Skeletal muscle satellite cell (primary cell): ENCODE data around the gene PHACTR3.

ENCODE experiments used
- H3K27me3 ChIP-seq: 2 replicates; pipeline ENCODE4 v1.7.0; 2013; ENCODE audit warnings: low read length; ENCODE audit not compliant: control insufficient read depth, insufficient read depth
- H3K36me3 ChIP-seq: 2 replicates; pipeline ENCODE4 v1.7.0; 2013; ENCODE audit warnings: mild to moderate bottlenecking, control low read depth, low read length; ENCODE audit not compliant: insufficient read depth
- H3K4me1 ChIP-seq: 2 replicates; pipeline ENCODE4 v1.7.0; 2013; ENCODE audit warnings: low read length; ENCODE audit not compliant: control insufficient read depth, insufficient read depth
- H3K4me2 ChIP-seq: 2 replicates; pipeline ENCODE4 v1.7.0; 2013; ENCODE audit warnings: mild to moderate bottlenecking, low read length
- H3K4me3 ChIP-seq: 2 replicates; pipeline ENCODE4 v1.7.0; 2013; ENCODE audit warnings: low read length
- H3K9ac ChIP-seq: 2 replicates; pipeline ENCODE4 v1.7.0; 2013; ENCODE audit warnings: mild to moderate bottlenecking, low read depth, low read length, moderate library complexity
- H3K9me3 ChIP-seq: replicated peaks from 2 replicates; pipeline ENCODE4 v1.7.0; 2013; ENCODE audit warnings: mild to moderate bottlenecking, control low read depth, low read length

Gene PHACTR3

GRCh38 chr20:59824711-59825562, 220.6 kb downstream of the PHACTR3 start:
- no peak overlapping the region for H3K4me3 ChIP-seq
- H3K27me3 ChIP-seq = peaks cover 2% of the 10 kb centered on the region
- H3K9me3 ChIP-seq = no peaks in the 10 kb centered on the region
- no peaks in the 10 kb centered on the region for H3K4me1 ChIP-seq
- no peak overlapping the region for H3K9ac ChIP-seq
- H3K36me3 ChIP-seq = no peaks in the 10 kb centered on the region
- H3K4me2 ChIP-seq = no peak overlapping the region

GRCh38 chr20:59825563-59825920, 221.2 kb downstream of the PHACTR3 start:
- Histone ChIP-seq H3K9ac (no peak overlapping the region), H3K4me1 (no peaks in the 10 kb centered on the region), H3K9me3 (no peaks in the 10 kb centered on the region), H3K27me3 (peaks cover 7% of the 10 kb centered on the region), H3K4me2 (no peak overlapping the region), H3K4me3 (no peak overlapping the region), H3K36me3 (no peaks in the 10 kb centered on the region)

DNA sequence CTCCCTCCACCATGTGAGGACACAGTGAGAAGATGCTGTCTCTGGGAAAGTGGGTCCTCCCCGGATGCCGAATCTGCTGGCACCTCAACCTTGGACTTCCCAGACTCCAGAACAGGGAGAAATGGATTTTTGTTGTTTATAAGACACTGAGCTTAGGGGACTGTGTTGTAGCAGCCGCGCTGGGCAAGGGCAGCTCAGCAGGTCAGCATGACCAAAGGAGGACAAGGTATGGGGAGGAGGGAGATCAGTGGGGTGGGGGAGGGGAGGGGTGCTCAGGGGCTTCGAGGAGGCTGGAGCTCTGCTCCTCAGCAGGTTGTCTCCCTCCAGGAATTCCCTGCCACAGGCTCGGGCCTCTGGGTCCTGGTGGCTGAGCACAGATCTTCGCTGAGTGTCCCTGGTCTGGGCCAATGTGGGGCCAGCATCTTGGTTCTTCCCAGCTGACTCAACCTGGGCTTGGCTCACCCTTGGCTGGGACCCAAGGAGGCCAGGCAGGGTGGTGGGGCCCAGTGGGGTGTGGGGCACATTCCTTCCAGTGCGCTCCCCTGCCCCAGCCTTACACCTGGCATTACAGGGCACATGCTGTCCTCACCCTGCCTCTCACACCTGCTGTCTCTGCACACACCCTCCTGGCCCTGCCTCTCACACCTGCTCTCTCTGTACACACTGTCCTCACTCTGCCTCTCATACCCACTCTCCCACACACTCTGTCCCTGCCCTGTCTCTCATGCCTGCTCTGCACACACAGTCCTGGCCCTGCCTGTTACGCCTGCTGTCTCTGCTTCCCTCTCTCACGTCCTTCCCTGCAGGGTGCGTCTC, 221.8 kb downstream of the PHACTR3 start:
- Histone ChIP-seq H3K9me3 (no peaks in the 10 kb centered on the region), H3K9ac (no peak overlapping the region), H3K4me3 (no peak overlapping the region), H3K36me3 (no peaks in the 10 kb centered on the region), H3K4me1 (no peaks in the 10 kb centered on the region), H3K4me2 (no peak overlapping the region), H3K27me3 (peaks cover 7% of the 10 kb centered on the region)

- Histone ChIP-seq H3K4me1 (no peaks in the 10 kb centered on the region), H3K9ac (no peak overlapping the region), H3K4me3 (no peak overlapping the region), H3K9me3 (no peaks in the 10 kb centered on the region), H3K4me2 (no peak overlapping the region), H3K36me3 (no peaks in the 10 kb centered on the region), H3K27me3 (peaks cover 13% of the 10 kb centered on the region)
These were observed 223.1 kb downstream of the PHACTR3 start for GRCh38 chr20:59827138-59828056.

DNA sequence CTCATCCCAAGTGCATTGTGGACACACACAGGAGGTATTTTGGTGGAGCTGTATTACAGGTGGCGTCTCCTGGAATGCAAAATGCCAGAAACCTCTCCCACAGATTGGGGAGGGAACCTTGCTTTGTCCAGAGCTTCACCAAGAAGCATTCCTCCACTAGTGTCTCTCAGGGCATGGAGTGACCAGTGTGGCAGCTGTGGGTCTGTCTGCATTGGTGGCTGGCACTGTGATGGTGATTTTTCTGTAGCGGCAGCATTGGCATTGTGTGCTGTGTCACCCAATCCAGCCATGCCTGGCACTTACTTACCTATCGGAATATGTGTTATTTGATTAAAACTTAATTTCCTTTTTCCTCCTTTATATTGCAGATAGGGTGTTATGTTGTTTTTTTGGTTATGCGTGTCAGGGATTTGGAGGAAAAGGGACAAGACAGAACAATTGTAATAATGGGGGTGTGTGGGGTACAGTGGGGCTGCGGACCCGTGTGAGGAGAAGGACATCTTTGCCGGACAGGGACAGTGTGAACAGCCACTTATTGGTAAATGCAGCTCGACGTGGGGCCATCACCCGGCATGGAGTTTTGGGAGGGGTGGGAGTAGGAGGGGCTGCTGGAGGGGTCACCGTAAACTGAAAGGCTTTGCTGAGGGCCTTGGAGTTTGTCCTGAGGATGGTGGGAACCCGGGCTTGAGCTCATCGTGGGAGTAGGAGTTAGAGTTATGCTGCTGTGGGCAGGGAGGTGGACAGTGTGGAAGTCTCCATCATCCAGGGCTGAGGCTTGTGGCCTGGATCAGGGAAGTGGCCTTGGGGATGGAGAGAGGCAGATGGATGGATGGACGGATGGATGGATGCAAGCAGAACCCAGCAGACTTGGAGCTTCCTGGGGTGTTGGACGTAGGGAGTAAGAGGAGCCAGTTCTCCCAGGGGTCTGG, 224.0 kb downstream of the PHACTR3 start:
- Histone ChIP-seq H3K4me1 (no peaks in the 10 kb centered on the region), H3K9ac (no peak overlapping the region), H3K27me3 (peaks cover 21% of the 10 kb centered on the region), H3K4me3 (no peak overlapping the region), H3K36me3 (no peaks in the 10 kb centered on the region), H3K4me2 (no peak overlapping the region), H3K9me3 (no peaks in the 10 kb centered on the region)

DNA sequence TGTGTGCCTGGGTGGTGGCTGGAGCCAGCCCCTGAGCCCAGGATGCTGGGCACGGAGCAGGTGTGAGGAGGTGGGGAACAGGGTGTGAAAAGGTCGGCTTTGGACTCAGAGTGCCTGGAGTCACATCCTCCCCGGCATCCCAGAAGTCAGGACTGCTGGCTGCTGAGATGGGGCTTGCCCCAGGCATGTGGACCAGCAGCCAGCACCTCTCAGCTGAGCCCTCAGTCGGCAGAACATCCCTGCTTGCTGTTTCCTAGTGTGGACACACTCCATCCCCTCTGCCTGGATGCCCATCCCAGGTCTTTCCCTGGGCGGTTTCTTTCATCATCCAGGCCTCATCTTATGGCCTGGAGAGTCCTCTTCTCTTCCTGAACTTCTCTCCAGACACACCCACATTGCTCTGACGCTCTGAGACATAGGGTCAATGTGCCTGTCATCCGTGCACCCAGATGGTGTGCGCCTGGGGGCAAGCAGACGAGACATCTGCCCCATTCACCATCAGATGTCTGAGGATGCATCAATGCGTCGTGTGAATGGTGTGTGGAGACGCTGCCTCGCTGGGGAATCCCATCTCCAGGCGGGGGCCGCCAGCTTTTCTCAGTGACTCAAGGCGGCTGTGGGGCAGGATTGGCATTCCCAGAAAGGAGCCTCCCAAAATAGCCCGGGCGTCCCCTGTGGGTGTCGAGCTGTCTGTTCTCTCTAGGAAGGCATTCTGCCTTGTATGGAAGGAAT, 224.9 kb downstream of the PHACTR3 start:
- Histone ChIP-seq H3K36me3 (no peaks in the 10 kb centered on the region), H3K4me3 (no peak overlapping the region), H3K27me3 (peaks cover 28% of the 10 kb centered on the region), H3K4me1 (no peaks in the 10 kb centered on the region), H3K9me3 (no peaks in the 10 kb centered on the region), H3K4me2 (no peak overlapping the region), H3K9ac (no peak overlapping the region)

DNA sequence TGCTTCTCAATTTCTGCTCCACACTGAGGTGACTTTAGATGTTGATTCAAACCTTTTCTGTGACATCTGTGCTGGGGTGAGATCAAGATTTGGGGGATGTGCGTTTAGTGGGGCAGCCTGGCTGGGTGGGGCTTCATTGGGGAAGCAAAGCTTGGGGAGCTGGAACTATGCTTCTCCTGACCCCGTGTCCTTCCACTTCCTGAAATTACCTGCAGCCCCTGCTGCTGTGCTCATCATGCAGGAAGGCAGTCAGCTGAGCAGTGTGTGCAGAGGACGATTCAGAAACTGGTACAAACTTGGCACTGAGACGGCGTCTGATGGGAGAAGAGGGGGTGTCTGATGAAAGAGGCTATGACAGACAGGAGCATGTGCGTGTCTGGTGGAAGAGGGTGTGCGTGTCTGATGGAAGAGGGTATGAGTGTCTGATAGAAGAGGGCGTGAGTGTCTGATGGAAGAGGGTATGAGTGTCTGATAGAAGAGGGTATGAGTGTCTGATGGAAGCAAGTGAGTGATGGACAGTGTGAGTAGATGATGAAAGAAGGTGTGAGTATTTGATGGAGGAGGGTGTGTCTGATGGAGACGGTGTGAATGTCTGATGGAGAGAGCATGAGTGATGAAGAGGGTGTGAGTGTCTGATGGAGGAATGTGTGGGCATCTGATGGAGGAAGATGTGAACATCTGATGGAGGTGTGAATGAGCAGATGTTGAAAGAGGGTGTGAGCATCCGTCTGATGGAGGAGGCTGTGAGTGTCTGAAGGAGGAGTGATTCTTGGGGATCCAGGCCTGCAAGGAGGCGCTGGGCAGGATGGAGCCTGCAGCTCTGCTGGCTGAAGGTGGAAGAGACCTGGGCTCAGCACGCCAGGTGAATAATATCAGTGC, 225.7 kb downstream of the PHACTR3 start:
- Histone ChIP-seq H3K36me3 (no peaks in the 10 kb centered on the region), H3K4me1 (no peaks in the 10 kb centered on the region), H3K27me3 (peaks cover 36% of the 10 kb centered on the region), H3K9me3 (no peaks in the 10 kb centered on the region), H3K4me3 (no peak overlapping the region), H3K4me2 (no peak overlapping the region), H3K9ac (no peak overlapping the region)

GRCh38 chr20:59830665-59831023, 226.3 kb downstream of the PHACTR3 start:
- no peak overlapping the region for H3K4me2 ChIP-seq
- peaks cover 5% of the 10 kb centered on the region for H3K4me1 ChIP-seq
- H3K9ac ChIP-seq = no peak overlapping the region
- no peaks in the 10 kb centered on the region for H3K36me3 ChIP-seq
- H3K4me3 ChIP-seq = no peak overlapping the region
- peaks cover 36% of the 10 kb centered on the region for H3K27me3 ChIP-seq
- H3K9me3 ChIP-seq = no peaks in the 10 kb centered on the region

DNA sequence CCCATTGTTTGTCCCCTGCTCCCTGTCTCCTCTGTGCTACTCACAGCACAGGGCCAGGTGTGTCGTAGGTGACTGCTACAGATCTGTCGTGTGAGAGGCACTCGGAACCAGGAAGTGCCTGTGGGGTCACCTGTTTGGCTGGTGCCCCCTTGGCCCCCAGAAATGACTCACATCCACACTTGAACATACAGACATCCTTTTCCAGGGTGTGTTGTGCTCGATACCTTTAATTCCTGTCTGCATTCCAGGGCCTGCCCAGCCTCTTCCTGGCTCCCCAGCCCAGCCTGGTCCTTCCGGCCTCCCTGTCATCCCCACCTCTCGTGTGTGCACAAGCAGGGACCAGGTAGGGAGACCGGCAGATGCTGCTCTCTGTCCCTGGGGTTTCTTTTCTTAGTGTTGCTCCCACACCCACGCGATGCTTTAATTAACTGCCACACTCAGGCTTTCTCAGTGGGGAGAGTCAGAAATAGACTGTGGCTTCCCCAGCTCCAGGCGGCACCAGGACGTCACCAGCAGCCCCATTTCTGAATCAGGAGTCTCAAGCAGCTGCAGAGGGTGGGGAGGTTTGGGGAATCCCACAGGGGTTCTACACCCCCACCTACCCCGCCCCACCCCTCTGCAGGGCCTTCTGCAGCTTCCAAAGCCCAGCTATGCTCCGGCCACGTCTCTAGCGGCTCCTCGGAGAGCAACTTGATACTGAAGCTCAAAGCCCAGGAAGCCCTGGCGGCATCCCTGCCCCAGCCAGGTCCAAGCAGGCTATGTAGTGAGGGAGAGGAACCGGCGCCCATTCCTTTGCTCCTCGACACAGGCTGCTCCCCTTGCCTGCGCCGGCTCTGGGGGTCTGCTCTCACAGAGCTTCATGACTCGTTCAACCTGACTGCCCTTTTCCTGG, 226.9 kb downstream of the PHACTR3 start:
- H3K4me2 ChIP-seq = no peak overlapping the region
- no peaks in the 10 kb centered on the region for H3K9me3 ChIP-seq
- H3K36me3 ChIP-seq = no peaks in the 10 kb centered on the region
- peaks cover 11% of the 10 kb centered on the region for H3K4me1 ChIP-seq
- no peak overlapping the region for H3K9ac ChIP-seq
- H3K27me3 ChIP-seq = peaks cover 36% of the 10 kb centered on the region
- no peak overlapping the region for H3K4me3 ChIP-seq
